CD4-positive, alpha-beta T cell (primary cell): ENCODE measurements around the gene HDGFL3. TPM values are rescaled to one million over a fixed set of nuclear protein-coding genes. Genes with fewer than 3 reads are reported as not detected.

ENCODE experiments used
- ATAC-seq: fragments of 200-7000 bp; cut with Tn5 transposase; one replicate; pipeline ENCODE4 v1.10.0; 2022; ENCODE audit warnings: mild to moderate bottlenecking; ENCODE audit not compliant: poor library complexity
- CTCF ChIA-PET: fragments of 350-600 bp; sonication (Branson Sonifier 250); formaldehyde crosslinking; loops from one replicate; lab custom pipeline; 2021; ENCODE audit warnings: antibody characterized with exemption, inconsistent platforms; lab: Charles Lee
- POLR2A ChIA-PET: fragments of 350-600 bp; sonication (Branson Sonifier 250); formaldehyde crosslinking; loops from one replicate; lab custom pipeline; 2021; ENCODE audit warnings: antibody characterized with exemption, inconsistent platforms; lab: Charles Lee
- DNase-seq, 14 experiments: peaks; one replicate each; pipeline ENCODE4 v3.0.0-alpha.2; 2013 to 2020; ENCODE audit warnings: mixed read lengths in 2 of 14
- H3K27ac ChIP-seq, 2 donors: one replicate each; pipeline versions ENCODE4 v1.5.1 to v1.7.0; 2013; ENCODE audit warnings: low read length in 2 of 2, low read depth in 1 of 2, mild to moderate bottlenecking in 1 of 2
- H3K27me3 ChIP-seq, 2 experiments: 1 replicate in 1 of 2; 2 replicates in 1 of 2; pipeline versions ENCODE4 v1.6.1 to v1.7.0; 2013; ENCODE audit warnings: low read length in 2 of 2, control low read depth in 1 of 2, mild to moderate bottlenecking in 1 of 2, moderate library complexity in 1 of 2; ENCODE audit not compliant: insufficient read depth in 2 of 2, control insufficient read depth in 1 of 2
- H3K36me3 ChIP-seq: one replicate; pipeline ENCODE4 v1.6.1; 2013; ENCODE audit warnings: low read length, control low read depth; ENCODE audit not compliant: insufficient read depth
- H3K4me1 ChIP-seq: one replicate; pipeline ENCODE4 v1.6.1; 2013; ENCODE audit warnings: low read length, control low read depth; ENCODE audit not compliant: insufficient read depth
- H3K4me3 ChIP-seq: one replicate; pipeline ENCODE4 v1.5.1; 2013; ENCODE audit warnings: mild to moderate bottlenecking, low read length, moderate library complexity
- H3K9me3 ChIP-seq, 2 experiments: 1 replicate in 1 of 2; 2 replicates in 1 of 2; pipeline versions ENCODE4 v1.6.1 to v1.7.0; 2013; ENCODE audit warnings: low read length in 2 of 2, mild to moderate bottlenecking in 2 of 2, control low read depth in 1 of 2, moderate library complexity in 1 of 2; ENCODE audit not compliant: control insufficient read depth in 1 of 2, insufficient read depth in 1 of 2
- H3K27ac Mint-ChIP-seq: one replicate; pipeline ENCODE4 v1.8.0; 2020; ENCODE audit warnings: mixed read lengths
- H3K27me3 Mint-ChIP-seq: one replicate; pipeline ENCODE4 v1.8.0; 2021; ENCODE audit warnings: mixed read lengths
- H3K36me3 Mint-ChIP-seq: one replicate; pipeline ENCODE4 v1.8.0; 2021; ENCODE audit warnings: low read depth, mixed read lengths
- H3K4me1 Mint-ChIP-seq: one replicate; pipeline ENCODE4 v1.8.0; 2021; ENCODE audit warnings: low read depth, mixed read lengths
- H3K4me3 Mint-ChIP-seq: one replicate; pipeline ENCODE4 v1.8.0; 2020; ENCODE audit warnings: mild to moderate bottlenecking, mixed read lengths
- H3K9me3 Mint-ChIP-seq: one replicate; pipeline ENCODE4 v1.8.0; 2020; ENCODE audit warnings: mixed read lengths
- CTCF ChIP-seq: fragments of 200-600 bp; IDR thresholded peaks from one replicate; pipeline ENCODE4 v1.8.0; 2022; ENCODE audit warnings: antibody characterized with exemption, mild to moderate bottlenecking
- intact Hi-C, 2 experiments: fragments of 100-400 bp; cut with DNase I in 1 of 2; cut with micrococcal nuclease in 1 of 2; formaldehyde crosslinking; loops; one replicate each; pipeline versions ENCODE4 v1.15.1 to v1.9.0; 2023 to 2025; cut with DNase I, micrococcal nuclease
- total RNA-seq, 174 experiments: library from RNA in 2 of 174; stranded (reverse) in 2 of 174; gene quantifications; one replicate each; pipeline ENCODE4 v1.2.3 and lab custom pipeline; 2021 to 2026

The HDGFL3 gene
- total RNA-seq, 2 experiments from 2014 or later: 5.5 to 5.9 TPM

GRCh38 chr15:83248151-83249029 lies 40.8 kb upstream of the HDGFL3 start:
- Histone ChIP-seq H3K27me3 (peaks cover 8 to 14% of the 10 kb centered on the region in 2 experiments), H3K4me1 (no peaks in the 10 kb centered on the region), H3K9me3 (no peaks in the 10 kb centered on the region), H3K27ac (no peak overlapping the region), H3K4me3 (no peak overlapping the region), H3K36me3 (no peaks in the 10 kb centered on the region)
- no peaks in the 10 kb centered on the region for H3K36me3 Mint-ChIP-seq
- intact Hi-C loops: no loop called here
- ChIA-PET CTCF (interaction anchor here (1.2 kb wide), 1 partner anchor 43 kb away, joined by 4 read pairs; no protein-coding TSS in a partner anchor), POLR2A (no interaction called here)
- peaks cover 63% of the 10 kb centered on the region for H3K27me3 Mint-ChIP-seq
- no peaks in the 10 kb centered on the region for H3K9me3 Mint-ChIP-seq
- DNase-seq: peak in 4 of 14 experiments; percentile 14 to 60 (median 47)
- H3K4me1 Mint-ChIP-seq: no peaks in the 10 kb centered on the region
- H3K27ac Mint-ChIP-seq: no peak overlapping the region
- TF ChIP-seq CTCF: peak; percentile 98
- no peak overlapping the region for H3K4me3 Mint-ChIP-seq
- no peak for ATAC-seq

GRCh38 chr15:83243634-83244033 lies 36.0 kb upstream of the HDGFL3 start:
- Mint-ChIP-seq H3K9me3 (peaks cover 3% of the 10 kb centered on the region), H3K4me1 (no peaks in the 10 kb centered on the region), H3K27ac (no peak overlapping the region), H3K36me3 (no peaks in the 10 kb centered on the region), H3K27me3 (peaks cover 31% of the 10 kb centered on the region), H3K4me3 (no peak overlapping the region)
- Histone ChIP-seq H3K9me3 (no peaks in the 10 kb centered on the region), H3K27ac (no peak overlapping the region), H3K4me1 (no peaks in the 10 kb centered on the region), H3K27me3 (peaks cover 6 to 10% of the 10 kb centered on the region in 2 experiments), H3K36me3 (no peaks in the 10 kb centered on the region), H3K4me3 (no peak overlapping the region)
- no peak for TF ChIP-seq CTCF
- ChIA-PET POLR2A (no interaction called here), CTCF (no interaction called here)
- DNase-seq (no peak), ATAC-seq (no peak)
- intact Hi-C loops: no loop called here

- H3K36me3 Mint-ChIP-seq: no peaks in the 10 kb centered on the region
- peaks cover 15% of the 10 kb centered on the region for H3K27me3 Mint-ChIP-seq
- H3K9me3 ChIP-seq: no peaks in the 10 kb centered on the region
- no peaks in the 10 kb centered on the region for H3K4me1 Mint-ChIP-seq
- no peak overlapping the region for H3K27ac Mint-ChIP-seq
- DNase-seq (no peak), ATAC-seq (no peak)
- no peaks in the 10 kb centered on the region for H3K4me1 ChIP-seq
- H3K27me3 ChIP-seq: peaks cover 0 to 2% of the 10 kb centered on the region in 2 experiments
- ChIA-PET POLR2A (no interaction called here), CTCF (no interaction called here)
- H3K9me3 Mint-ChIP-seq: no peaks in the 10 kb centered on the region
- no peak overlapping the region for H3K4me3 Mint-ChIP-seq
- TF ChIP-seq CTCF: no peak
- H3K4me3 ChIP-seq: no peak overlapping the region
- no peaks in the 10 kb centered on the region for H3K36me3 ChIP-seq
- H3K27ac ChIP-seq: no peak overlapping the region
- intact Hi-C loops: no loop called here
These were observed 22.6 kb upstream of the HDGFL3 start for GRCh38 chr15:83230242-83230641.
